Stimulated activated naive CD8-positive, alpha-beta T cell treated with anti-CD3 and anti-CD28 coated beads, Interleukin-15, amount 100 ng/mL, for 72 hours (primary cell): Measurements from ENCODE around the gene C16orf87.
A peak's percentile ranks its signal among the peaks of the same experiment; 100 is the strongest.

ENCODE experiments used
- ATAC-seq: fragments of 150-1000 bp; cut with Tn5 transposase; 2 replicates; pipeline ENCODE4 v1.10.0; 2021; ENCODE audit warnings: mild to moderate bottlenecking, moderate library complexity
- DNase-seq, 2 donors: peaks; one replicate each; pipeline ENCODE4 v3.0.0; 2021 to 2022
- H3K27ac Mint-ChIP-seq, 2 donors: one replicate each; pipeline ENCODE4 v1.8.0; 2022; ENCODE audit warnings: mild to moderate bottlenecking in 2 of 2, mixed read lengths in 2 of 2, moderate library complexity in 2 of 2
- H3K27me3 Mint-ChIP-seq: one replicate; pipeline ENCODE4 v1.8.0; 2022; ENCODE audit warnings: mixed read lengths
- H3K4me1 Mint-ChIP-seq: one replicate; pipeline ENCODE4 v1.8.0; 2022; ENCODE audit warnings: mild to moderate bottlenecking, mixed read lengths
- H3K4me3 Mint-ChIP-seq, 2 donors: one replicate each; pipeline ENCODE4 v1.8.0; 2022; ENCODE audit warnings: mild to moderate bottlenecking in 2 of 2, mixed read lengths in 2 of 2, moderate library complexity in 1 of 2
- H3K9me3 Mint-ChIP-seq, 2 donors: one replicate each; pipeline ENCODE4 v1.8.0; 2022; ENCODE audit warnings: mixed read lengths in 2 of 2

C16orf87 gene

GRCh38 chr16:46850619-46851555, 19.9 kb upstream of the C16orf87 start:
- peaks cover 4% of the 10 kb centered on the region for H3K27me3 Mint-ChIP-seq
- no peaks in the 10 kb centered on the region for H3K4me1 Mint-ChIP-seq
- no peaks in the 10 kb centered on the region for H3K9me3 Mint-ChIP-seq
- ATAC-seq (no peak), DNase-seq (no peak)
- peak overlapping the region in 1 of 2 donors; percentile 59 for H3K27ac Mint-ChIP-seq
- H3K4me3 Mint-ChIP-seq: no peak overlapping the region

DNA sequence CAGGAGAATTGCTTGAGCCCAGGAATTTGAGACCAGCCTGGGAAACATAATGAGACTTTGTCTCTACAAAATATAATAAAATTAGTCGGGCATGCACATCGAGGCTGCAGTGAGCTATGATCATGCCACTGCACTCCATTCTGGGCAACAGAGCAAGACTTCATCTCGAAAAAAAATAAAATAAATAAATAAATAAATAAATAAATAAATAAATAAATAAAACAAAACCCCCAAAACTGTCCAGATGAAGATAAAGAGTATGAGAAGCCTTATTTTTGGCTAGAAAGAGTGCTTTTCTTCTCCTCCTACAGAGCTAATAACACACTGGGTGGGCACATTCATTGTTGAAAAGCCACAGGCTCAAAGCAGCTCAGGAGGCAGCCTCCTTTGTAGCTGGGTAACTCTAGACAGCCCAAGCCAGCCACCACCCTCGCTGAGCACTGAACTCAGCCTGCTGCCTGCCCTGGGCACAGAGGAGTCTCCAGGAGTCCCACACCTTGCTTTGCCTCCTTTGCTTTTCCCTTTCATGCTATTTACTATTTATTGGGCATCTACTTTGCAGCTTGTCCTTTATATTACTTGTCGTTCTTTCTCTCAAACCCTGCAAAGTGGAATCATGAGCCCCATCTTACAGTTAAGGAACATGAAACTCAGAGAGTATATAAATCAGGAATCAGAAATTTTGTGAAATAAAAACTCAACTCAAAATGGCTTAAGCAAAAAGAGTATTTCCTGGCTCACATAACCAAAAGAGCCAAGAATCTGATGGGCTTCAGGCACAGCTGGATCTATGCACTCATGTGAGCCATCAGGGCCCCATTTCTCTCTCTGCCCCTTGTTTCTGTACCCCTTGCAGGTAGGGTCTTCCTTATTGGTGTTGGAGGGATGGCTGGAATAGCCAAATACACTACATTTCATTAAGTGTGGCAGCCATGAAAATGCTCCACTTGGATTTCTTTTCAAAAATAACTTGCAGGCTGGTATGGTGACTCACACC, 18.1 kb upstream of the C16orf87 start:
- ATAC-seq: no peak
- no peak overlapping the region for H3K27ac Mint-ChIP-seq
- no peaks in the 10 kb centered on the region for H3K9me3 Mint-ChIP-seq
- H3K4me3 Mint-ChIP-seq: no peak overlapping the region
- H3K4me1 Mint-ChIP-seq: no peaks in the 10 kb centered on the region
- peaks cover 12% of the 10 kb centered on the region for H3K27me3 Mint-ChIP-seq
- no peak for DNase-seq

DNA sequence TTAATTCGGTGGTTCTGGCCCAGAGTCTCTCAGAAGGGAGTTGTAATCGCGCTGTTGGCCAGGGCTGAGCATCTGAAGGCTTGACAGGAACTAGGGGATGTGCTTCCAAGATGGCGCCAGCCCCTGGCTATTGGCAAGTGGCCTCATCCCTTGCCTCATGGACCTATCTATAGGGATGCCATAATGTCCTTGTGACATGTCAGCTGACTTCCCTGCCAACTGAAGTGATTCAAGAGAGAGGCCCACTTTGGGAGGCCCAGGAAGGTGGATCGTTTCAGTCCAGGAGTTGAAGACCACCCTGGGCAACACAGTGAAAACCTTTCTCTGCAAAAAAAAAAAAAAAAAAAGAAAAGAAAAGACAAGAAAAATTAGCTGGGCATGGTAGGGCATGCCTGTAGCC, 15.0 kb upstream of the C16orf87 start:
- DNase-seq: no peak
- Mint-ChIP-seq H3K4me3 (no peak overlapping the region), H3K27me3 (peaks cover 17% of the 10 kb centered on the region)

GRCh38 chr16:46844771-46845170, 13.8 kb upstream of the C16orf87 start:
- Mint-ChIP-seq H3K9me3 (peaks cover 0 to 9% of the 10 kb centered on the region in 2 donors), H3K4me3 (no peak overlapping the region), H3K27ac (no peak overlapping the region), H3K27me3 (peaks cover 17% of the 10 kb centered on the region), H3K4me1 (no peaks in the 10 kb centered on the region)
- ATAC-seq: no peak
- DNase-seq: no peak

More for the DNA sequence above, 15.0 kb upstream of the C16orf87 start:
- ATAC-seq: no peak
- H3K9me3 Mint-ChIP-seq: peaks cover 0 to 9% of the 10 kb centered on the region in 2 donors
- H3K27ac Mint-ChIP-seq: no peak overlapping the region
- H3K4me1 Mint-ChIP-seq: no peaks in the 10 kb centered on the region

- ATAC-seq (no peak), DNase-seq (no peak)
- Mint-ChIP-seq H3K4me1 (no peaks in the 10 kb centered on the region), H3K9me3 (peaks cover 0 to 9% of the 10 kb centered on the region in 2 donors), H3K27me3 (peaks cover 17% of the 10 kb centered on the region), H3K4me3 (peak overlapping the region in 1 of 2 donors; percentile 49), H3K27ac (no peak overlapping the region)
These were observed 13.1 kb upstream of the C16orf87 start for GRCh38 chr16:46843898-46844642.

DNA sequence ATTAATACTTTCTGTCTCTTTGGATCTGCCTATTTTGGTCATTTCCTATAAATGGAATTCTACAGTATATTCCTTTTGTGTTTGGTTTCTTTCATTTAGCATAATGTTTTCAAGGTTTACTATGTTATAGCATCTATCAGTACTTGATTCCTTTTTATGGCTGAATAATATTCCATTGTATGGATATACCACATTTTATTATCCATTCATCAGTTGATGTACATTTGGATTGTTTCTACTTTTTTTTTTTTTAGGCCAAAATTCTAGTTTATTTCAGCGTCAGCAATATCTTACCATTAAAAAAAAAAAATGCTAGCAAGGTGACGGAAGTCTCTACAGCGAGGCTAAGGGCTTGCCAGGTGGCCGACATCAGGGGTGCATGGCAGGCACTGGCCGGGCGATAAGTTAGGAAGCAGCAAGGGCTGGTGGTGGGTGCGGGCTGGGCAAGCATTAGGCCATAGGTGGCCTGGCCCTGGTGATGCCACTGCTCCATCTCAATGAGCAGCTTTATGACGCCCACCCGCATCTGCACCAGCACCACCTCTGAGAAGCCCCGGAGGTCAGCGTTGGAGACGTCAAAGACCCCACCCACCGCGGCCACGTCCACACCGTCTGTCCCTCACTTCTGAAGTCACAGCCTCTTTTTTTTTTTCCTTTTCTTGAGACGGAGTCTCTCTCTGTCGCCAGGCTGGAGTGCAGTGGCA, 11.4 kb upstream of the C16orf87 start:
- Mint-ChIP-seq H3K9me3 (peaks cover 0 to 9% of the 10 kb centered on the region in 2 donors), H3K27me3 (peaks cover 17% of the 10 kb centered on the region), H3K4me1 (no peaks in the 10 kb centered on the region), H3K27ac (no peak overlapping the region), H3K4me3 (no peak overlapping the region)
- no peak for DNase-seq
- ATAC-seq: no peak

DNA sequence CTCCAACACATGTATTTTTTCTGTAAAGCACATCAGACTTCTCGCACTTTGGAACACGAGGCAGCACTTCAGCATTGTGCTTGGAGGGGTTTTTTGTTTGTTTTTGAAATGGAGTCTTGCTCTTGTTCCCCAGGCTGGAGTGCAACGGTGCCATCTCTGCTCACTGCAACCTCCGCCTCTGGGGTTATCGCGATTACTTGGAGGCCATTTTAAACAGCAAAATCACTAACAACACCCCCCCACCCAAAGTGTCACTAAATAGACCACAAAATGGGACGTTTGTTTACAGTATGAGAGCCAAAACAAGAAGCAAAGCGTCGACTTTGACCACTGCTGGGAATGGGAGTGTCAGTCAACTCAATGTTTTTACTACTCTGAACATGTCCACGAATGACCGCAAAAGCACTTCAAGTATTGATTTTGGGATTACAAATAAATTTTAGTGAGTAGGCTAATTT, 9.0 kb upstream of the C16orf87 start:
- DNase-seq: no peak
- H3K27ac Mint-ChIP-seq: no peak overlapping the region
- ATAC-seq: no peak
- peaks cover 8% of the 10 kb centered on the region for H3K27me3 Mint-ChIP-seq
- peaks cover 5% of the 10 kb centered on the region for H3K4me1 Mint-ChIP-seq
- no peak overlapping the region for H3K4me3 Mint-ChIP-seq
- peaks cover 0 to 9% of the 10 kb centered on the region in 2 donors for H3K9me3 Mint-ChIP-seq

DNA sequence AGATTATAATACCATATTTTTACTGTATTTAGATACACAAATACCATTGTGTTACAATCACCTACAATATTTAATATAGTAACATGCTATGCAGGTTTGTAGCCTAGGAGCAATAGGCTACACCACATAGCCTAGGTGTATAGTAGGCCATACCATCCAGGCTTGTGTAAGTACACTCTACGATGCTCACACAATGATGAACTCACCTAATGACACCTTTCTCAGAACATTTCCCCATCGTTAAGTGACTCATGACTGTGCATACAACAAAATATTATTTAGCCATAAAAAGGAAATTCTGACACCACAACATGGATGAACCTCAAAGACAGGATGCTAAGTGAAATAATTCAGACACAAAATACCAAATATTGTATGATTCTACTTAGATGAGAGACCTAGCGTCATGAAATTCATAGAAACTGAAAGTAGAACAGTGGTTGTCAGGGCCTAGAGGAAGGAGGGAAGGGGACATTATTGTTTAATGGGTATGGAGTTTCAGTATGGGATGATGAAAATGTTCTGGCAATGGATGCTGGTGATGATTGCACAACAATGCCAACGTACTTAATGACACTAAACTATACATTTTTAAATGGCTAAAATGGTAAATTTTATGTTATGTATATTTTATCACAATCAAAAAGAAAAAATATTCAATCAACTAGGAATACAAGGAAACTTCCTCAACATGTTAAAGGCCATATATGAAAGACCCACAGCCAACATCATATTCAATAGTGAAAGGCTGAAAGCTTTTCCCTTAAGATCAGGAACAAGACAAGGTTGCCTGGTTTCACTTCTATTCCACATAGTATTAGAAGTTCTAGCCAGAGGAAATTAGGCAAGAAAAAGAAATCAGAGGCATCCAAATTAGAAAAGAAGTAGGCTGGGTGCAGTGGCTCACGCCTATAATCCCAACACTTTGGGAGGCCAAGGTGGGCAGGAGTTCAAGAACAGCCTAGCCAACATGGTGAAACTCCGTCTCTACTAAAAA, 5.9 kb upstream of the C16orf87 start:
- Mint-ChIP-seq H3K9me3 (no peaks in the 10 kb centered on the region), H3K4me1 (peaks cover 5% of the 10 kb centered on the region), H3K27me3 (no peaks in the 10 kb centered on the region), H3K4me3 (no peak overlapping the region), H3K27ac (no peak overlapping the region)
- DNase-seq (no peak), ATAC-seq (peak; percentile 60)

GRCh38 chr16:46833460-46833800, 2.5 kb upstream of the C16orf87 start:
- DNase-seq (no peak), ATAC-seq (no peak)
- Mint-ChIP-seq H3K9me3 (no peaks in the 10 kb centered on the region), H3K27ac (no peak overlapping the region), H3K27me3 (no peaks in the 10 kb centered on the region), H3K4me1 (peaks cover 21% of the 10 kb centered on the region), H3K4me3 (no peak overlapping the region)

DNA sequence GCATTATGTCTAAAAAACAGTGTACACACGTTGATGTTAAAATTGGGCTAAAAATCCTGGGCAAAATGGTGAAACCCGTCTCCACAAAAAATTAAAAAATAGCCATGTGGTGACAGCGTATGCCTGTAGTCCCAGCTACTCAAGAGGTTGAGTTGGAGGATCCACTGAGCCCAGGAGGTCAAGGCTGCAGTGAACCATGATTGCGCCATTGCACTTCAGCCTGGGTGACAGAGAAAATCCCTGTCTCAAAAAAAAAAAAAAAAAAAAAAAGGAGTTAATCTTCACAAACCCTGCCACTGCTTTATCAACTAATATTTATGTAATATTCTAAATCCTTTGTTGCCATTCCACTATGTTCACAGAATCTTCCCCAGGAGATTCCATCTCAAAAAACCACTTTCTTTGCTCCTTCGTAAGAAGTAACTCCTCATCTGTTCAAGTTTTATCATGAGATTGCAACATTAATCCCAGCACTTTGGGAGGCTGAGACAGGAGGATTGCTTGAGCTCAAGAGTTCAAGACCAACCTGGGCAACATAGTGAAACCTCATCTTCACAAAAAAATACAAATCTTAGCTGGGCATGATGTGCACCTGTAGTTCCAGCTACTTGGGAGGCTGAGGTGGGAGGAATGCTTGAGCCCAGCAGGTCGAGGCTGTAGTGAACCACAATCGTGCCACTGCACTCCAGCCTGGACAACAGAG, 1.9 kb upstream of the C16orf87 start:
- H3K27me3 Mint-ChIP-seq: no peaks in the 10 kb centered on the region
- H3K4me3 Mint-ChIP-seq: no peak overlapping the region
- peaks cover 26% of the 10 kb centered on the region for H3K4me1 Mint-ChIP-seq
- DNase-seq (no peak), ATAC-seq (no peak)
- no peak overlapping the region for H3K27ac Mint-ChIP-seq
- H3K9me3 Mint-ChIP-seq: no peaks in the 10 kb centered on the region

GRCh38 chr16:46830417-46830901, 521 bp downstream of the C16orf87 start:
- H3K4me3 Mint-ChIP-seq: peak overlapping the region; percentile 84 to 100
- no peaks in the 10 kb centered on the region for H3K27me3 Mint-ChIP-seq
- ATAC-seq (peak; percentile 44), DNase-seq (peak in 1 of 2 donors; percentile 49)
- H3K4me1 Mint-ChIP-seq: peaks cover 39% of the 10 kb centered on the region
- peak overlapping the region; percentile 96 to 97 for H3K27ac Mint-ChIP-seq
- H3K9me3 Mint-ChIP-seq: no peaks in the 10 kb centered on the region

DNA sequence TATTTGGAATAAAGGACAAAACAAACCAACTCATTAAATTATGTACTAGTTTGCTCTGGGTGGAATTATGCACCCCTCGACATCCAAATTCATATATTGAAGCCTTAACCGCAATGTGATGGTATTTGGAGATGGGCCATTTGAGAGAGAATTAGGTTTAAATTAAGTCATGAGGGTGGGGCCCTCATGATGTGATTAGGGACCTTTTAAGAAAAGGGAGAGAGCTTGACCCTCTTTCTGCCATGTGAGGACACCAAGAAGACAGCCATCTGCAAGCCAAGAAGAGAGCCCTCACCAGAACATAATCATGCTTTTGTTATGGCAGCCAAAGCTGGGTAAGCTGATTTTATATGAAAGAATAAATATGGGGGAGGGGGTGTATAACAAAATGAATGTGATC, 2.0 kb downstream of the C16orf87 start:
- peak overlapping the region; percentile 54 to 97 for H3K27ac Mint-ChIP-seq
- ATAC-seq (no peak), DNase-seq (no peak)
- peak overlapping the region; percentile 84 to 100 for H3K4me3 Mint-ChIP-seq
- H3K9me3 Mint-ChIP-seq: no peaks in the 10 kb centered on the region
- H3K4me1 Mint-ChIP-seq: peaks cover 46% of the 10 kb centered on the region
- H3K27me3 Mint-ChIP-seq: no peaks in the 10 kb centered on the region

DNA sequence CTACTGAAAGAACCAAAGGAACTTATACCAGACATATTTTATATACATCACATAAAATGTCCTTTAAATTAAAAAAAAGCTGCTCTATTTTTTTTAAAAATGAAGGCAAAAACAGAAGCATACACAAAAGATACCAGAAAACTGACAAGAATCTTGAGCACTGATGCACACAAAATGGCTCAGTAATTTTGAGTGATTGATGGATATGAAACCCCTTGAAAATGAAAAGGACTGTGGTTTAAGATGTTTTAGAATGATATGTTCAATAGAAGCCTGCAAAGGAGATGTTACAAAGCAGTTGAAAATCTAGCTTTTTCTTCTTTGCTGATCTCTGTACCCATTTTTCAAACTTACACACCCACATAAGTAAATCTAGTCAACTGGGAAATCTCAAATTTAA, 2.7 kb downstream of the C16orf87 start:
- no peak overlapping the region for H3K27ac Mint-ChIP-seq
- H3K4me3 Mint-ChIP-seq: peak overlapping the region; percentile 39 to 45
- DNase-seq: no peak
- peaks cover 46% of the 10 kb centered on the region for H3K4me1 Mint-ChIP-seq
- no peaks in the 10 kb centered on the region for H3K27me3 Mint-ChIP-seq
- no peak for ATAC-seq
- H3K9me3 Mint-ChIP-seq: no peaks in the 10 kb centered on the region
